ENCODE results near the gene OXCT2.
"Not testable (repeated sequence)": the region's sequence is repeated elsewhere in the genome, so short reads cannot be mapped to it uniquely, and the experiment has no call there.

OXCT2 gene

GRCh38 chr1:39771022-39771532, at the start of gene OXCT2:
TSS of gene OXCT2 (minus strand) at chr1:39771348. CDS start at chr1:39771255, 93 bp downstream.
- not testable (repeated sequence) for DNase-seq (ENCODE audit: low read depth)

DNA sequence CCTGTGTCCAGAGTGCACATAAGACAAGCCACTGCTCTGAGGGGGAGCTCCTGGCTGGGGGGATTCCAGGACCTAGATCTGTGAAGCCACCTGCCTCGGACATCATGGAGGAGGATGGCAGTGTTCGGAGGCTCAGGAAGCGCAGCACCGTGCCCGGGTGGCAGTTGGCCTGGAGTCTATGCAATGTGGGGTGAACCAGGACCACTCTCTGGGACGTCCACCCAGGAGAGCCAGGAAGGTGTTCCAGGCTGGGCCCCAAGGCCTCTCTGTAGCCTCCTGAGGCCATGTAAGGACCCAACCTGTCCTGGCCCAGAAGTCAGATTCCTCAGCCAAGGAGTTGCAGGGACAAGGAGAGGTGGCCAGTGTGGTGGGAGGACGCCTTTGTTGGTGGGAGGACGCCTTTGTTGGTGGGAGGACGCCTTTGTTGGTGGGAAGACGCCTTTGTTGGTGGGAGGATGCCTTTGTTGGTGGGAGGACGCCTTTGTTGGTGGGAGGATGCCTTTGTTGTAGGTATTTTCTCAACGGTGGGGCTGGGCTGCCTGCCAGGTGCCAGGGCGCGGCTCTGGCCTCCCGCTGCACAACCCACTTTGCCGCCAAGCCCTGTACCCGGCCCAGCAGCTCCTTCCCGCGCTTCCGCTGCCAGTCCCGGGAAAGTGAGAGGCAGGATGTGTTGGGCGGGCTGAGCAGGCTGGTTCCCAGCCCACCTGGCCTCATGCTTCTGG, 48.1 kb upstream of the OXCT2 start:
- DNase-seq (ENCODE audit: low read depth), result no peak

- no peak for DNase-seq (ENCODE audit: low read depth)
Measured at GRCh38 chr1:39818482-39818881, 47.3 kb upstream of the OXCT2 start.

GRCh38 chr1:39817091-39817932, 46.2 kb upstream of the OXCT2 start:
- peak; percentile 53 for DNase-seq (ENCODE audit: low read depth)

- DNase-seq (ENCODE audit: low read depth), result peak; percentile 17
Measured at GRCh38 chr1:39816415-39817090, 45.4 kb upstream of the OXCT2 start.

- no peak for DNase-seq (ENCODE audit: low read depth)
Measured at GRCh38 chr1:39812913-39813312, 41.8 kb upstream of the OXCT2 start.

DNA sequence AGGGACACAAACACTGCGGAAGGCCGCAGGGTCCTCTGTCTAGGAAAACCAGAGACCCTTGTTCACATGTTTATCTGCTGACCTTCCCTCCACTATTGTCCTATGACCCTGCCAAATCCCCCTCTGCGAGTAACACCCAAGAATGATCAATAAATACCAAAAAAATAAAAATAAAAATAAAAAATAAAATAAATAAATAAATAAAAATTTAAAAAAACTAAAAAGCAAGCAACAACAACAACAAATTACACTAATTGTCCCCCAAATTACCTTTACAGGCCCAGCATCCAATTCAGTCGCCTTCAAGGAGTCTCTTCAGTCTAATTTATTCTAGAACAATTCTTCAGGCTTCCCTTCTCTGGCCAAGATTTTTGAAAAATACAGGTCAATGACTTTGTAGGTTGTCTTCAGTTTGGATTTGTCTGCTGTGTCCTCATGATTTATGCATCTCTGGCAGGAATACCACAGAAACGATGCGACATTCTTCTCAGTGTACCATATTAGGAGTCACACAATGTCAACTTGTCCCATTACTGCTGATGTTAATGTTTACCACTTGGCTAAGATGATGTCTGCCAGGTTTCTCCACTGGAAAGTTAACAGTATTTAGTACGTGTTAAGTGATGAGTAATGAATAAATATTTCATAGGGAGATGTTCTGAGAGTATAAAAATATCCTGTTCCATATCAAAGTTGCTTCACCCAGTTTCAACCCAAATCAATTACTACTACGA, 37.8 kb upstream of the OXCT2 start:
- no peak for DNase-seq (ENCODE audit: low read depth)

GRCh38 chr1:39805385-39805784, 34.2 kb upstream of the OXCT2 start:
- DNase-seq (ENCODE audit: low read depth), result no peak

GRCh38 chr1:39802496-39803260, 31.5 kb upstream of the OXCT2 start:
- no peak for DNase-seq (ENCODE audit: low read depth)

DNA sequence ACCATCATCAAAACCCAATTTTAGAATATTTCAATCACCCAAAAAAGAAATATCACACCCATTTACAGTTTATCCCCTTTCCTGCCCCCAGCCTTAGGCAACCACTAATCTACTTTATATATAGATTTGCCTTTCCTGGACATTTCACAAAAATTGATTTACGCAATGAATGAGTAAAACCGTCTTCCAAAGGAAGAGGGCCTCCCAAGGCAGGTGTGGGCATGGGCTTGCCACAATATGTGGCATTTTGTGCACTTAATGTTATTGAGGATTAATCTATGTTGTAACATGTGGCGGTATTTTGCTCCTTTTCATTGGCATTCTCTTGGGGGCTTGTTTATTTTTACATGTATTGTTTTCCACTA, 29.3 kb upstream of the OXCT2 start:
- no peak for DNase-seq (ENCODE audit: low read depth)

DNA sequence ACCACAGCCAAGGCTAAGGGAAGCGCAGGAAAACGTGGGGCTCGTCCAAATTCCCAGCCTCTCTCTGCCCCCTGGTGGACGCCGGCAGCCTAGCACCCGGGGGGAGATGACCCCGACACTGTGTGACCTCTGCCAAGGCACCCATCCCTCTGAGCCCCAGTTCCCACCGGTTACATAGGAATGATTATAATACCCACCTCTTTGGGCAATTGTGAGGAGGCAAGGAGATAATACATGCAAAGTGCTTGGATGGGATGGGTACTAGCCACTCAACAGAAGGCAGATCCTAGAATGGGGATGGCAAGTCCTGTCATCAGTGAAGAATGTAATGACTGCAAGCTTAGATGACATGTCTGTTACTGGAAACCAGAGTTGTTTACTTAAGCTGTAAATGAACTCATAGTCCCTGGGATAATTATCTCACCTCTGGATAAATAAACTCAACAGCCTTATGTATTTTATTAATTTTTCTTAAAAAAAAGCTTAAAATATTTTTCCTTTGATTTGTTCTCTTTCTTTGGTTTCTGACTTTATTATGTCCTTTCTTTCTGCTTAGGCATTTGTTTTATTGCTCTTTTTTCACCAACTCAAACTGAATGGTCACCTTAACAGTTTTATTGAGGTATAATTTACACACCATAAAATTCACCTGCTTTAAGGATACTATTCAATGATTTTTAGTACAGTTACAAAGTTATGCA, 28.8 kb upstream of the OXCT2 start:
- DNase-seq (ENCODE audit: low read depth), result peak; percentile 42

DNA sequence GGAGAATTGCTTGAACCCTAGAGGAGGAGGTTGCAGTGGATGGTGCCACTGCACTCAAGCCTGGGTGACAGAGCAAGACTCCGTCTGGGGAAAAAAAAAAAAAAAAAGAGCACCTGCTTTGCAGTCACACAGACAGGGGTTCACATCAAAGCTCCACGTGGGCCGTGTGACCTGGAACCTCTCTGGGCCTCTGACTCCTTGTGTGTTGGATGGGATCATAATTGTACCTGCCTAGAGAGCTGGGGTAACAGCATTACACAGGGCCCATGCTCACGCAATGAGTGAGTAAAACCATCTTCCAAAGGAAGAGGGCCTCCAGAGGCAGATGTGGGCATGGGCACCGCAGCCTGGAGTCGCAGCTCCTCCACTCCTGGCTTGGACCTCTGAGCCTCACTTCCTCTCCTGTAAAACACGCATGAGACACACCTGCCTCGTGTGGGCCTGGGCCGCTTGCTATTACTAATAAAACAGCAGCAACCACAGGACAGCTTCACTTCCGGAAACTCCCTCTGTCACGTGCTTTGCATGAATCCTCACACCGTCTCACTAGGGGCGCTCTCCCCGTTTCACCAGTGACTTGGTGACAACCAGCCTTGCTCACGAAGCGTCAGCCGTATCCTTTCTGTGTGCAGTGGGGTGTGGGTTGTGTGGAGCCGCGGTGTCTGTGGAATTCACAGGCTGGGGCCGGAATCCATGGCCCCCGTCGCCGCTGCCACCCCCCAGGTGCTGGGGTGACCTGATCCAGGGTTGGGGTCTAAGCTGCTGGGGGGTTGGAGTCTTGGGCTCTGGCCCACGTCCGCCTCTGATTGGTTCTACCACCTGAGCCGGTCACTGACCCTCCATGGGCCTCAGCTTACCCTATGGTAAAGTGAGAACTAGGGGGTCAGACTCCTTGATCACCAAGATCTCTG, 28.0 kb upstream of the OXCT2 start:
- peak; percentile 85 for DNase-seq (ENCODE audit: low read depth)

DNA sequence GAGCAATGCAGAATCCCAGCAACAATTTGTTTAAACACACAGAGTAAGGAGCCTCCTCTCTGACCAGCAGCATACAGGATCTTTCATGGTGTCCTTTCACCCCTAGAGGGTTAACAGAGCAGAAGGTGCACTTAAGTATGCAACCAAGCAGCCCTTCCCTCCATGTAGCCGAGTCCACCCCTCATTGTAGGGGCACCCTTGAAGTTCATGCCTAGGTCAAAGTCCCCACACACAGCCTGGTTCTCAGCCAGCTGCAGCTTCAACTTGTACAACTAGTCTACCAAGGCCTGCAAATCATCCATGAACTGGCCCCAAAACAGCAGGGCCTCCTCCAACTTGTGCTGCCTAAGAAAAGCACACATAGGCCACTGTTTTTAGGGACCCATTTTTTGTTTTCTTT, 24.5 kb upstream of the OXCT2 start:
- no peak for DNase-seq (ENCODE audit: low read depth)

DNA sequence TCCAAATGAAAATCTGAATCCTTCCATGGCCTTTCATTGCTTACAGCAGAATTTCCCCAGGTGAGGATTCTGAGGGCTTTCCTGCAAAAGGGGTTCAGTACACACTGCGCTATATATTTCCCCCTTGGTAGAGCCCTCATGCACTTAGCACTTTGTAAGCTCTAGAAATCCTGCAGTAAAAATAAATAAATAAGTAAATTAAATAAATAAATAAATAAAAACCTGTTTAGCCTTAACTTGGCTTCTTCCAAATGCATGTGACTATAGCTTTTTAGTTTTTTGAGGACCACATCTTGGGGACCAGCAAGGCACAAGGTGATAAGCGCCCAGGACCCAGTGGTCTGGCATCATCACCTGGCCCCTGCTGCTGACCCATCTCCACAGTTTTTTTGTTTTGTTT, 20.7 kb upstream of the OXCT2 start:
- no peak for DNase-seq (ENCODE audit: low read depth)

DNA sequence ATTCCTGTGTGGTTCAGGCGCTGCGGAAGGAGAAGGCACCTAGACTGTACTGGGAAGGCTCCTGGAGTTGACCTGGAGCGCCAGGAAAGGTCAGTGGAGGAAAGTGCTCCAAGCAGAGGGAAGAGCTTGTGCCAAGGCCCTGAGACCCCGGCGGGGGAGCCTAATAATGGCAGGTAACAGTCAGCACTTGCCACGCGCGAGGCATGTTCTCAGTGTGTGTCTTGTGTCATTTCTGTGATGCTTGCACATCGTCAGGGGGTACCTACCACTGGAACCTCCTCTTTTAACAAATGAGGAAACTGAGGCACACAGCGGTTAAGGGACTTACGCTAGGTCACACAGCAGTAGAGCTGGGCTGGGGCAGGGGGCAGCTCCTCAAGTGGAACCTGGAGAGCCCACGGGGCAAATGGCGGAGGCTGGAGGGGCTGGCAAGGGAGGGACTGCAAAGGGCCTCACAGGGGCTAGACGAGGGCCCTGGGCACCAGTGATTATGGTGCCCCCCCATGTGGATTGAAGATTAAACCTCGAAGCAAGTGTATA, 18.5 kb upstream of the OXCT2 start:
- no peak for DNase-seq (ENCODE audit: low read depth)

GRCh38 chr1:39788758-39789570, 17.8 kb upstream of the OXCT2 start, which contains the start of gene BMP8B:
TSS of gene BMP8B (minus strand) at chr1:39788865. CDS start at chr1:39788485, 380 bp downstream.
- peak; percentile 21 for DNase-seq (ENCODE audit: low read depth)

GRCh38 chr1:39788426-39788757, 17.2 kb upstream of the OXCT2 start:
- DNase-seq (ENCODE audit: low read depth), result no peak

DNA sequence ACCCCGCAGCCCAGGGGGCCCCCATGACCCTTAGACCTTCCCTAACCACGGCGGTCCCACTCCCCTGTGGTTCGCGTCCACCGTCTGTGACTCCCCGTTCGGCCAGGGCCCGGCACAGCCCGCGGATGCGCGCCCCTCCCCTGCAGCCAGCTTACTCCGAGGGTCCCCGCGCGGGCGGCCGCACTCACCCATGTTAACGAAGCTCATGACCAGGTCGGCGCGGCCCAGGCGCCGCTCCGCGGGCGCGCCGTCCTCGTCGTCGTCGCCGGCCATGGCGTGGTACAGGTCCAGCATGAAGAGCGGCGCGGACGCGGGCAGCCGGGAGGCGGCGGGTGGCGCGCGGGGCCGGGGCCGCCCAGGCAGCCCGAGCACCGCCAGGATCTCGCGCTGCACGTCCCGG, 16.8 kb upstream of the OXCT2 start:
- DNase-seq (ENCODE audit: low read depth), result not testable (repeated sequence)

Data from T-helper 22 cell (primary cell).